NCI-H2107 treated with DMSO at 0.1 percent for 48 hours (cell line): ENCODE data around the gene C12orf76.

Experiments
- DNase-seq: peaks from one replicate; lab custom pipeline; 2025; ENCODE audit not compliant: unreplicated experiment; lab: John Stamatoyannopoulos, UW

C12orf76 gene

DNA sequence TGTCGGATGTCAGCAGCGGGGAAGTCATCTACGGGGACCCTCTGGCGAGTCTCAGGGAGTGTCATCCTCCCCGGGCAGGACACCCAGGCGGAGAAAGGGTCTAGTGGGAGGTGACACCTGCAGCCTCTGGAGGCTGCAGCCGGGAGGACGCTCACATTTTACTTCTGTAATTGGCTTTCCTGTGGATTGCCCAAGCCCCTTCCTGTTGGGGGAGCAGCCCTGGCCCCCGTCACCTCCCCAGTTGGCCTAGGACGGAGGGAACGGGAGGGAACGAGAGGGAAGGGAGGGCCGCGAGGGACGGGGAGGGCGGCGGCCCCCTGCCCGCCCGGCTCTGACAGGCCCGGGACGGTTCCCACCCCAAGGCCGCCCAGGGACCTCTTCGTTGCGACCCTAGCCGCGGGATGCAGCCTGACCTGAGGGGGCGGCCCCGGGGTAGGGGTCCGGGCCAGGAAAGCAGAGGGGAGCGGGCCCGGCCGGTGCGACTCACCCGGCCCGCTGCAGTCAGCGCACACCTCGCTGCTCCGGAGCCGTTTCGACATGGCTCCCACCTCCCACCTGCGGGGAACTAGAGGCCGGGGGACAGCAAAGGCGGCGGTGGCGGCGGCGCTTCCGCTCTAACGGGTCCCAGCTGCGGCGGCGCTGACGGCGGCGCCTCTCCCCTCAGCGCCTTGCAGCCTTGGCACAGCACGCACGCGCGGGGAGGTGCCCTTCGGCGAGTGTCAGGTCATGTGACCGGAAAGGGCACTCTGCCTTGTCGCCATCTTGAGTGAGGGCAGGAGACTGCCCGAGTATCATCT is 52.4 kb downstream of the C12orf76 start, which contains the start of gene GIT2:
Gene GIT2, minus strand, starts transcription at position 683 of the 797 bp plus-strand sequence. Its CDS starts 144 bp downstream, at position 539.
- DNase-seq: peak; percentile 71

DNA sequence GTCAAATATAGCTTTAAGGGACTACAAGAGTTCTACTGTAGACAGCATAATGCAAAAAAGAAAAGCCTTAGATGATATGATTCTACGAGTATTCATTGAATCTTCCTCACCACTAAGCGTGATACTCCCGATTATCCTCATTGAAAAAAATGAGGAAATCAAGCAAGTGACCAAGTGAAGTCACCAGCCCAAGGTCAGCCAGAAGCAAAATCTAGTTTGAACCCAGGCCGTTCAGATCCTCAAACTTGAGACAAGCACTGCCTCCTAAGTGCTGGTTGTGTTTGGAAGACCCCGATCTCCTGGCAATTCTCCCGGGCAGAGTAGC is 53.0 kb downstream of the C12orf76 start:
- no peak for DNase-seq

- no peak for DNase-seq
Observed at GRCh38 chr12:109994401-109995175, 53.7 kb downstream of the C12orf76 start.

- DNase-seq: no peak
Observed at GRCh38 chr12:109993091-109993490, 55.2 kb downstream of the C12orf76 start.

GRCh38 chr12:109991586-109991985 is 56.7 kb downstream of the C12orf76 start:
- no peak for DNase-seq
